Neuronal stem cell (in vitro differentiated cells): Measurements from ENCODE around the gene GLYR1.
A peak's percentile ranks its signal among the peaks of the same experiment; 100 is the strongest.

Source experiments
- DNase-seq: peaks from one replicate; pipeline ENCODE4 v3.0.0-alpha.2; 2013; ENCODE audit warnings: low spot score
- H2AFZ ChIP-seq: one replicate; pipeline ENCODE4 v1.6.1; 2013; ENCODE audit warnings: mild to moderate bottlenecking, low read length, inconsistent platforms
- H2AK5ac ChIP-seq: 2 replicates; pipeline ENCODE4 v1.6.1; 2013; ENCODE audit warnings: low read depth, mild to moderate bottlenecking, inconsistent platforms, low read length, moderate library complexity, mixed read lengths
- H2BK120ac ChIP-seq: 2 replicates; pipeline ENCODE4 v1.6.1; 2013; ENCODE audit warnings: low read depth, mild to moderate bottlenecking, inconsistent platforms, low read length, moderate library complexity, mixed read lengths
- H2BK12ac ChIP-seq: one replicate; pipeline ENCODE4 v1.6.1; 2013; ENCODE audit warnings: low read length, inconsistent platforms
- H2BK15ac ChIP-seq: 2 replicates; pipeline ENCODE4 v1.6.1; 2013; ENCODE audit warnings: mild to moderate bottlenecking, low read length, inconsistent platforms, mixed read lengths
- H2BK5ac ChIP-seq: one replicate; pipeline ENCODE4 v1.6.1; 2013; ENCODE audit warnings: inconsistent platforms, mild to moderate bottlenecking, low read length, moderate library complexity
- H3K14ac ChIP-seq: one replicate; pipeline ENCODE4 v1.6.1; 2013; ENCODE audit warnings: low read length, inconsistent platforms
- H3K18ac ChIP-seq: 2 replicates; pipeline ENCODE4 v1.6.1; 2013; ENCODE audit warnings: low read length, inconsistent platforms
- H3K23ac ChIP-seq: 2 replicates; pipeline ENCODE4 v1.6.1; 2013; ENCODE audit warnings: low read depth, mild to moderate bottlenecking, mixed read lengths, low read length, inconsistent platforms; ENCODE audit not compliant: poor library complexity
- H3K27ac ChIP-seq: replicated peaks from 3 replicates; pipeline ENCODE4 v1.5.1; 2013; ENCODE audit warnings: low read length, inconsistent platforms
- H3K27me3 ChIP-seq, 3 experiments: 2 replicates each; pipeline ENCODE4 v1.6.1; 2013; ENCODE audit warnings: low read length in 3 of 3, mild to moderate bottlenecking in 2 of 3, inconsistent platforms in 1 of 3, low read depth in 1 of 3, mixed read lengths in 1 of 3, moderate library complexity in 1 of 3; ENCODE audit not compliant: control insufficient read depth in 3 of 3, insufficient read depth in 3 of 3
- H3K36me3 ChIP-seq, 2 donors: replicated peaks in 1 of 2; 2 replicates each; pipeline ENCODE4 v1.6.1; 2013; ENCODE audit warnings: low read length in 2 of 2; ENCODE audit not compliant: control insufficient read depth in 2 of 2, insufficient read depth in 2 of 2
- H3K4ac ChIP-seq: 2 replicates; pipeline ENCODE4 v1.6.1; 2013; ENCODE audit warnings: inconsistent platforms, mild to moderate bottlenecking, low read length, moderate library complexity
- H3K4me1 ChIP-seq, 2 donors: 1 replicate in 1 of 2; 2 replicates in 1 of 2; pipeline ENCODE4 v1.6.1; 2013; ENCODE audit warnings: low read length in 2 of 2, low read depth in 1 of 2; ENCODE audit not compliant: control insufficient read depth in 2 of 2, insufficient read depth in 1 of 2
- H3K4me2 ChIP-seq: one replicate; pipeline ENCODE4 v1.6.1; 2013; ENCODE audit warnings: mild to moderate bottlenecking, low read length, inconsistent platforms; ENCODE audit not compliant: insufficient read depth, poor library complexity, severe bottlenecking
- H3K4me3 ChIP-seq, 2 donors: 2 replicates each; pipeline ENCODE4 v1.5.1; 2013; ENCODE audit warnings: low read length in 2 of 2, mild to moderate bottlenecking in 2 of 2, inconsistent platforms in 1 of 2, moderate library complexity in 1 of 2
- H3K79me1 ChIP-seq: one replicate; pipeline ENCODE4 v1.6.1; 2013; ENCODE audit warnings: low read depth, mild to moderate bottlenecking, inconsistent platforms, low read length, moderate library complexity
- H3K9ac ChIP-seq: one replicate; pipeline ENCODE4 v1.6.1; 2013; ENCODE audit warnings: mild to moderate bottlenecking, low read depth, low read length, inconsistent platforms; ENCODE audit not compliant: poor library complexity
- H3K9me3 ChIP-seq, 2 donors: replicated peaks in 1 of 2; 2 replicates each; pipeline versions ENCODE3 to v1.6.1; 2013; ENCODE audit warnings: low read length in 2 of 2, mild to moderate bottlenecking in 2 of 2, inconsistent platforms in 1 of 2, low read depth in 1 of 2, mixed read lengths in 1 of 2, moderate library complexity in 1 of 2; ENCODE audit not compliant: control insufficient read depth in 2 of 2, insufficient read depth in 1 of 2
- H4K8ac ChIP-seq: one replicate; pipeline ENCODE4 v1.6.1; 2013; ENCODE audit warnings: low read depth, mild to moderate bottlenecking, inconsistent platforms, low read length, moderate library complexity
- H4K91ac ChIP-seq: one replicate; pipeline ENCODE4 v1.6.1; 2013; ENCODE audit warnings: low read length, low read depth, mild to moderate bottlenecking, inconsistent platforms; ENCODE audit not compliant: poor library complexity
- WGBS, 2 donors: extraction: QIAGEN DNeasy Blood & Tissue Kit; methylation state at CpG; one replicate each; pipeline ENCODE4 v1.1.7; 2013; ENCODE audit warnings: missing lambda C conversion rate in 2 of 2, mixed read lengths in 1 of 2; ENCODE audit not compliant: insufficient read length in 2 of 2, insufficient replicate concordance in 1 of 2; ENCODE audit errors: extremely low coverage in 2 of 2; 5-methylcytosine and 5-hydroxymethylcytosine counted together

GLYR1 gene

GRCh38 chr16:4839942-4840341, 7.1 kb downstream of the GLYR1 start:
- H3K27me3 ChIP-seq, result no peaks in the 10 kb centered on the region
- no peak overlapping the region for H4K8ac ChIP-seq
- peaks cover 51 to 96% of the 10 kb centered on the region in 2 donors for H3K36me3 ChIP-seq
- H3K79me1 ChIP-seq, result no peaks in the 10 kb centered on the region
- no CpG with 5 or more reads among the region's 5 CpGs for WGBS, 2 donors
- H2BK120ac ChIP-seq, result no peak overlapping the region
- no peak overlapping the region for H3K23ac ChIP-seq
- no peak overlapping the region for H3K18ac ChIP-seq
- no peak overlapping the region for H3K4me3 ChIP-seq
- no peaks in the 10 kb centered on the region for H3K9me3 ChIP-seq
- H4K91ac ChIP-seq, result no peak overlapping the region
- H2BK12ac ChIP-seq, result no peak overlapping the region
- no peak overlapping the region for H3K4ac ChIP-seq
- no peaks in the 10 kb centered on the region for H3K4me1 ChIP-seq
- no peak overlapping the region for H3K14ac ChIP-seq
- no peak for DNase-seq
- H3K27ac ChIP-seq, result no peak overlapping the region
- H2AK5ac ChIP-seq, result no peak overlapping the region
- H3K9ac ChIP-seq, result peak overlapping the region; percentile 30
- H3K4me2 ChIP-seq, result no peak overlapping the region
- H2AFZ ChIP-seq, result no peak overlapping the region
- H2BK15ac ChIP-seq, result no peak overlapping the region
- no peak overlapping the region for H2BK5ac ChIP-seq

GRCh38 chr16:4837733-4838501, 9.2 kb downstream of the GLYR1 start:
- no peaks in the 10 kb centered on the region for H3K9me3 ChIP-seq
- peaks cover 42 to 97% of the 10 kb centered on the region in 2 donors for H3K36me3 ChIP-seq
- no peak overlapping the region for H2BK5ac ChIP-seq
- H3K4ac ChIP-seq, result no peak overlapping the region
- no peak overlapping the region for H2AK5ac ChIP-seq
- H2BK15ac ChIP-seq, result no peak overlapping the region
- no CpG with 5 or more reads among the region's 13 CpGs for WGBS, 2 donors
- DNase-seq, result no peak
- H3K79me1 ChIP-seq, result peaks cover 3% of the 10 kb centered on the region
- no peaks in the 10 kb centered on the region for H3K27me3 ChIP-seq
- no peak overlapping the region for H4K91ac ChIP-seq
- H3K18ac ChIP-seq, result no peak overlapping the region
- no peak overlapping the region for H3K14ac ChIP-seq
- no peak overlapping the region for H3K23ac ChIP-seq
- no peak overlapping the region for H2AFZ ChIP-seq
- no peak overlapping the region for H3K9ac ChIP-seq
- H2BK120ac ChIP-seq, result no peak overlapping the region
- H4K8ac ChIP-seq, result no peak overlapping the region
- no peak overlapping the region for H3K4me2 ChIP-seq
- H3K27ac ChIP-seq, result no peak overlapping the region
- H2BK12ac ChIP-seq, result no peak overlapping the region
- H3K4me3 ChIP-seq, result no peak overlapping the region
- H3K4me1 ChIP-seq, result no peaks in the 10 kb centered on the region

GRCh38 chr16:4836727-4837126, 10.4 kb downstream of the GLYR1 start:
- Histone ChIP-seq H3K4ac (no peak overlapping the region), H3K36me3 (peaks cover 47 to 97% of the 10 kb centered on the region in 2 donors), H3K18ac (no peak overlapping the region)

GRCh38 chr16:4833584-4833983, 13.5 kb downstream of the GLYR1 start:
- Histone ChIP-seq H3K27me3 (no peaks in the 10 kb centered on the region), H3K9ac (no peak overlapping the region), H3K36me3 (peaks cover 50 to 95% of the 10 kb centered on the region in 2 donors), H3K4me2 (no peak overlapping the region), H3K79me1 (peaks cover 3% of the 10 kb centered on the region), H2AK5ac (no peak overlapping the region), H4K8ac (no peak overlapping the region), H2BK15ac (no peak overlapping the region), H3K9me3 (peaks cover 0 to 1% of the 10 kb centered on the region in 2 donors), H4K91ac (no peak overlapping the region), H3K14ac (no peak overlapping the region), H2BK120ac (no peak overlapping the region), H3K23ac (no peak overlapping the region), H2BK12ac (no peak overlapping the region), H3K4me3 (no peak overlapping the region), H3K4me1 (no peaks in the 10 kb centered on the region), H3K4ac (no peak overlapping the region), H3K18ac (no peak overlapping the region), H3K27ac (no peak overlapping the region), H2BK5ac (no peak overlapping the region), H2AFZ (no peak overlapping the region)
- no CpG with 5 or more reads among the region's 1 CpG for WGBS, 2 donors
- no peak for DNase-seq

More at GRCh38 chr16:4836727-4837126, 10.4 kb downstream of the GLYR1 start:
- no peak overlapping the region for H3K4me2 ChIP-seq
- WGBS, 2 donors, result no CpG with 5 or more reads among the region's 2 CpGs
- H3K14ac ChIP-seq, result no peak overlapping the region
- H3K9ac ChIP-seq, result no peak overlapping the region
- no peak overlapping the region for H2BK15ac ChIP-seq
- no peak overlapping the region for H2BK12ac ChIP-seq
- H4K91ac ChIP-seq, result no peak overlapping the region
- H3K79me1 ChIP-seq, result peaks cover 3% of the 10 kb centered on the region
- H3K23ac ChIP-seq, result no peak overlapping the region
- H2BK5ac ChIP-seq, result no peak overlapping the region
- H3K4me1 ChIP-seq, result no peaks in the 10 kb centered on the region
- no peaks in the 10 kb centered on the region for H3K9me3 ChIP-seq
- H2AK5ac ChIP-seq, result no peak overlapping the region
- no peak for DNase-seq
- H3K27me3 ChIP-seq, result no peaks in the 10 kb centered on the region
- H3K27ac ChIP-seq, result no peak overlapping the region
- H2BK120ac ChIP-seq, result no peak overlapping the region
- H3K4me3 ChIP-seq, result no peak overlapping the region
- no peak overlapping the region for H4K8ac ChIP-seq
- H2AFZ ChIP-seq, result no peak overlapping the region
